22Rv1 (cell line): Measurements from ENCODE around the gene NALCN.

Experiments used
- H3K27ac ChIP-seq: fragments of 450-650 bp; 2 replicates; pipeline ENCODE4 v1.5.1; 2017
- CTCF ChIP-seq: fragments of 450-650 bp; IDR thresholded peaks from 2 replicates; pipeline ENCODE4 v1.5.1; 2017; ENCODE audit warnings: mild to moderate bottlenecking
- ZFX ChIP-seq: fragments of 450-650 bp; IDR thresholded peaks from 2 replicates; pipeline ENCODE4 v1.6.1; 2017; ENCODE audit warnings: antibody characterized with exemption, borderline replicate concordance

Gene NALCN

GRCh38 chr13:101017123-101017872, 399.0 kb downstream of the NALCN start:
- no peak for TF ChIP-seq ZFX
- TF ChIP-seq CTCF: no peak
- H3K27ac ChIP-seq: no peak overlapping the region

DNA sequence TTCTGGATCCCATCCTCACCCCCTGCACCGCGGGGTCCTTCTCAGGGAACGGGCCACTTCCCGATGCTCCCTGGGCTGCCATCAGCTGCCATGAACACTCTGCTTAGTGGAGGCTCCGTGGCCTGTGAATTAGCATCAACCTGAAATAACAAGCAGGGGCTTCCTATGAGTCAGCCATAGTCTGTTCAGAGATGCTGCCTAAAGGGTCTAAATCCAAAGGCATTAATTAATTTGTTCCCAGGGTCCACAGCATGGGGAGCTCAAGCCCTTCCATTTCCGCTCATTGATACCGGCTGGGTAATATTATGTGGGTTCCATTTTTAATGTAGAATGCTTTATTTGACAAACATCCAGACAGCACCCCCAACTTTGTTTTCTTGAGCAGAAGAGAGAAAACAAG, 399.8 kb downstream of the NALCN start:
- TF ChIP-seq CTCF (no peak), ZFX (no peak)
- H3K27ac ChIP-seq: no peak overlapping the region

- TF ChIP-seq ZFX: no peak
- TF ChIP-seq CTCF: no peak
- no peak overlapping the region for H3K27ac ChIP-seq
These were observed 403.1 kb downstream of the NALCN start for GRCh38 chr13:101013245-101013644.

DNA sequence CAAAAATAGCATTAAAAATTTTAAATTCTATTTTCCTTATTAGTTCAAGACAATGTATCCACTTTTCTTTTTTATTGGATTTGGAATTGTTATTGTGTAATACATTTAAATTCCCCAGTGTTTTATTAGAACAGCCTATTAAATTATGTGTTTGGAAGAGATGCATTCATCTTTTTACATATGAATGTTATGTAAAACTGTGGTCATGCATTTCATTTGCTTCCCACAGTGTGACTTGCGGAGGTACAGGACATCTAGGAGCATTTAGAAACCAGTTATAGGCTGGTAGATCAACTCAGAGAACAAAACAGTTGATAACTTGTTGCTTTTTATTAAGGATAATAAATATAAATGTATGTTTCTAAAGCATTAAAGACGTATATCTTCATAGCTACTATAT, 406.2 kb downstream of the NALCN start:
- no peak overlapping the region for H3K27ac ChIP-seq
- TF ChIP-seq ZFX (no peak), CTCF (no peak)

- H3K27ac ChIP-seq: no peak overlapping the region
- TF ChIP-seq ZFX: no peak
- TF ChIP-seq CTCF: no peak
These were observed 409.1 kb downstream of the NALCN start for GRCh38 chr13:101007245-101007644.
